Measurements from ENCODE around the gene FBXL7.

GRCh38 chr5:15618938-15619337, 119.0 kb downstream of the FBXL7 start:
- TF ChIP-seq CTCF (IDR thresholded peaks at IDR 0.05), result no peak
- TF ChIP-seq POLR2A (IDR thresholded peaks at IDR 0.05), result no peak
- no peak for TF ChIP-seq POLR2AphosphoS5 (IDR thresholded peaks at IDR 0.05)

Data from transverse colon (tissue), 4 donors.